Measurements from ENCODE around the gene RHOC. TPM values are rescaled to one million over a fixed set of nuclear protein-coding genes. Genes with fewer than 3 reads are reported as not detected.

The RHOC gene
- total RNA-seq, 2 donors from 2014 or later, result 168 to 171 TPM

- H3K9ac ChIP-seq (ENCODE audit: extremely low read depth, low read length, poor library complexity, severe bottlenecking), result no peak within 1 kb of the TSS
- no peaks in the 10 kb centered on the region for H3K9me3 ChIP-seq (ENCODE audit: control insufficient read depth, low read length)
- peak within 1 kb of the TSS; percentile 90 for H3K4me3 ChIP-seq (ENCODE audit: low read length)
- H3K9me3 Mint-ChIP-seq, result no peaks in the 10 kb centered on the region
- peak within 1 kb of the TSS; percentile 79 for H3K27ac Mint-ChIP-seq
- peaks cover 72% of the 10 kb centered on the region for H3K27me3 Mint-ChIP-seq (ENCODE audit: insufficient read depth)
- DNase-seq, result peak; percentile 100
- H3K4me3 Mint-ChIP-seq, result peak within 1 kb of the TSS; percentile 65
- no peaks in the 10 kb centered on the region for H3K36me3 Mint-ChIP-seq (ENCODE audit: low read depth)
- no peak within 1 kb of the TSS for H3K27ac ChIP-seq (ENCODE audit: low read depth, low read length)
- H3K27me3 ChIP-seq (ENCODE audit: control insufficient read depth, insufficient read depth, low read length, poor library complexity, severe bottlenecking), result peaks cover 45% of the 10 kb centered on the region
- H3K36me3 ChIP-seq (ENCODE audit: control insufficient read depth, insufficient read depth, low read length), result no peaks in the 10 kb centered on the region
- peaks cover 47% of the 10 kb centered on the region for H3K4me1 Mint-ChIP-seq
- TF ChIP-seq CTCF (conservative IDR thresholded peaks at IDR 0.05), result no peak
- WGBS, 2 experiments (ENCODE audit: insufficient coverage in 1 of 2, insufficient read length in 1 of 2), result 0 to 1% methylated on average over 17 to 51 of the region's 51 CpGs
- no peaks in the 10 kb centered on the region for H3K4me1 ChIP-seq (ENCODE audit: control insufficient read depth, insufficient read depth, low read length)
Observed at GRCh38 chr1:112715264-112716053, 8.5 kb upstream of the RHOC start, which contains the start of gene PPM1J. PPM1J (minus strand) TSS chr1:112715332; CDS start chr1:112715301, 31 bp downstream.

- Histone ChIP-seq H3K36me3 (ENCODE audit: control insufficient read depth, insufficient read depth, low read length) (no peaks in the 10 kb centered on the region), H3K9me3 (ENCODE audit: control insufficient read depth, low read length) (no peaks in the 10 kb centered on the region), H3K9ac (ENCODE audit: extremely low read depth, low read length, poor library complexity, severe bottlenecking) (no peak overlapping the region), H3K27me3 (ENCODE audit: control insufficient read depth, insufficient read depth, low read length, poor library complexity, severe bottlenecking) (peaks cover 36% of the 10 kb centered on the region), H3K27ac (ENCODE audit: low read depth, low read length) (no peak overlapping the region), H3K4me1 (ENCODE audit: control insufficient read depth, insufficient read depth, low read length) (no peaks in the 10 kb centered on the region), H3K4me3 (ENCODE audit: low read length) (peak overlapping the region; percentile 76)
- no peaks in the 10 kb centered on the region for H3K36me3 Mint-ChIP-seq (ENCODE audit: low read depth)
- no peaks in the 10 kb centered on the region for H3K9me3 Mint-ChIP-seq
- 0 to 1% methylated on average over 34 to 85 of the region's 86 CpGs for WGBS, 2 experiments (ENCODE audit: insufficient coverage in 1 of 2, insufficient read length in 1 of 2)
- DNase-seq, result peak; percentile 78
- no peak for TF ChIP-seq CTCF (conservative IDR thresholded peaks at IDR 0.05)
- H3K27me3 Mint-ChIP-seq (ENCODE audit: insufficient read depth), result peaks cover 72% of the 10 kb centered on the region
- peak overlapping the region; percentile 65 for H3K4me3 Mint-ChIP-seq
- peaks cover 42% of the 10 kb centered on the region for H3K4me1 Mint-ChIP-seq
- no peak overlapping the region for H3K27ac Mint-ChIP-seq
Observed at GRCh38 chr1:112714313-112715263, 7.7 kb upstream of the RHOC start.

GRCh38 chr1:112713466-112714312 lies 6.8 kb upstream of the RHOC start:
- Histone ChIP-seq H3K9me3 (ENCODE audit: control insufficient read depth, low read length) (no peaks in the 10 kb centered on the region), H3K27me3 (ENCODE audit: control insufficient read depth, insufficient read depth, low read length, poor library complexity, severe bottlenecking) (peaks cover 28% of the 10 kb centered on the region), H3K27ac (ENCODE audit: low read depth, low read length) (no peak overlapping the region), H3K4me1 (ENCODE audit: control insufficient read depth, insufficient read depth, low read length) (no peaks in the 10 kb centered on the region), H3K36me3 (ENCODE audit: control insufficient read depth, insufficient read depth, low read length) (no peaks in the 10 kb centered on the region), H3K4me3 (ENCODE audit: low read length) (peak overlapping the region; percentile 76), H3K9ac (ENCODE audit: extremely low read depth, low read length, poor library complexity, severe bottlenecking) (no peak overlapping the region)
- peaks cover 42% of the 10 kb centered on the region for H3K4me1 Mint-ChIP-seq
- peak overlapping the region; percentile 65 for H3K4me3 Mint-ChIP-seq
- WGBS, 2 experiments (ENCODE audit: insufficient coverage in 1 of 2, insufficient read length in 1 of 2), result 7 to 47% methylated on average over 5 to 13 of the region's 14 CpGs
- peaks cover 73% of the 10 kb centered on the region for H3K27me3 Mint-ChIP-seq (ENCODE audit: insufficient read depth)
- no peak for TF ChIP-seq CTCF (conservative IDR thresholded peaks at IDR 0.05)
- DNase-seq, result peak; percentile 76
- H3K27ac Mint-ChIP-seq, result no peak overlapping the region
- H3K36me3 Mint-ChIP-seq (ENCODE audit: low read depth), result no peaks in the 10 kb centered on the region
- no peaks in the 10 kb centered on the region for H3K9me3 Mint-ChIP-seq
